COLO668 (cell line): ENCODE data around the gene RAPGEF1.

Experiments
- DNase-seq: peaks from one replicate; lab custom pipeline; 2025; ENCODE audit not compliant: unreplicated experiment; lab: John Stamatoyannopoulos, UW

The RAPGEF1 gene

GRCh38 chr9:131748411-131748955 is 8.6 kb upstream of the RAPGEF1 start:
- DNase-seq = peak; percentile 66

- peak; percentile 18 for DNase-seq
Measured at GRCh38 chr9:131747352-131747751, 7.5 kb upstream of the RAPGEF1 start.

- no peak for DNase-seq
Measured at GRCh38 chr9:131745610-131746009, 5.7 kb upstream of the RAPGEF1 start.

GRCh38 chr9:131744720-131745201 is 4.9 kb upstream of the RAPGEF1 start:
- DNase-seq = no peak

- no peak for DNase-seq
Measured at GRCh38 chr9:131744171-131744719, 4.4 kb upstream of the RAPGEF1 start.

- DNase-seq = no peak
Measured at GRCh38 chr9:131743501-131743900, 3.6 kb upstream of the RAPGEF1 start.

GRCh38 chr9:131743096-131743495 is 3.2 kb upstream of the RAPGEF1 start:
- DNase-seq = no peak

- DNase-seq = no peak
Measured at GRCh38 chr9:131740898-131741297, 1.0 kb upstream of the RAPGEF1 start.

GRCh38 chr9:131739133-131739958 is 530 bp downstream of the RAPGEF1 start:
- peak; percentile 74 for DNase-seq

GRCh38 chr9:131738293-131739132 is 1.4 kb downstream of the RAPGEF1 start:
- DNase-seq = peak; percentile 32

- DNase-seq = no peak
Measured at GRCh38 chr9:131737426-131737825, 2.5 kb downstream of the RAPGEF1 start.

GRCh38 chr9:131736431-131736830 is 3.4 kb downstream of the RAPGEF1 start:
- DNase-seq = no peak

- DNase-seq = peak; percentile 35
Measured at GRCh38 chr9:131735238-131736128, 4.4 kb downstream of the RAPGEF1 start.

GRCh38 chr9:131734781-131735180 is 5.1 kb downstream of the RAPGEF1 start:
- DNase-seq = no peak

- peak; percentile 64 for DNase-seq
Measured at GRCh38 chr9:131734165-131734610, 5.7 kb downstream of the RAPGEF1 start.

GRCh38 chr9:131733541-131734061 is 6.3 kb downstream of the RAPGEF1 start:
- peak; percentile 67 for DNase-seq

- DNase-seq = no peak
Measured at GRCh38 chr9:131732636-131733289, 7.1 kb downstream of the RAPGEF1 start.

GRCh38 chr9:131732061-131732526 is 7.8 kb downstream of the RAPGEF1 start:
- DNase-seq = no peak

GRCh38 chr9:131731644-131732043 is 8.2 kb downstream of the RAPGEF1 start:
- no peak for DNase-seq
